SU-DHL-6 (cell line): Measurements from ENCODE around the gene SNED1.

ENCODE experiments used
- H2AFZ ChIP-seq: fragments of 200-600 bp; sonication (generic); 2 replicates; pipeline ENCODE4 v1.6.1; 2014; ENCODE audit warnings: low read depth, mild to moderate bottlenecking, moderate library complexity, mixed read lengths, antibody characterized with exemption, low read length; ENCODE audit not compliant: severe bottlenecking
- H3F3A ChIP-seq: fragments of 200-600 bp; shearing (Covaris generic); 2 replicates; pipeline ENCODE4 v1.6.0; 2016; ENCODE audit warnings: antibody characterized with exemption, mild to moderate bottlenecking; ENCODE audit not compliant: insufficient read depth
- H3K27ac ChIP-seq: fragments of 200-600 bp; sonication (generic); 2 replicates; pipeline ENCODE4 v1.5.1; 2016; ENCODE audit warnings: low read depth, mild to moderate bottlenecking, low read length, moderate library complexity, mixed read lengths
- H3K27me3 ChIP-seq: fragments of 200-600 bp; sonication (generic), shearing (Covaris generic); 2 replicates; pipeline ENCODE4 v1.6.0; 2014; ENCODE audit warnings: mild to moderate bottlenecking, low read length
- H3K36me3 ChIP-seq: fragments of 200-600 bp; sonication (generic); 2 replicates; pipeline ENCODE4 v1.6.1; 2014; ENCODE audit warnings: mild to moderate bottlenecking, low read length, mixed read lengths
- H3K4me2 ChIP-seq: fragments of 300-600, 200-600 bp; shearing (Covaris generic), sonication (generic); 2 replicates; pipeline ENCODE4 v1.6.0; 2014; ENCODE audit warnings: low read length, low read depth, mild to moderate bottlenecking; ENCODE audit not compliant: poor library complexity, severe bottlenecking
- H3K4me3 ChIP-seq: fragments of 200-600 bp; sonication (generic); 2 replicates; pipeline ENCODE4 v1.5.1; 2014; ENCODE audit warnings: antibody characterized with exemption, low read length, mild to moderate bottlenecking, mixed read lengths; ENCODE audit not compliant: insufficient read depth, poor library complexity, severe bottlenecking
- H3K79me2 ChIP-seq: fragments of 200-600 bp; sonication (generic); 2 replicates; pipeline ENCODE4 v1.6.1; 2014; ENCODE audit warnings: mild to moderate bottlenecking, low read length, moderate library complexity; ENCODE audit not compliant: insufficient read depth
- H3K9ac ChIP-seq: fragments of 200-600 bp; sonication (generic); 2 replicates; pipeline ENCODE4 v1.7.0; 2014; ENCODE audit warnings: mild to moderate bottlenecking, low read length
- H3K9me2 ChIP-seq: fragments of 200-600 bp; sonication (generic); replicated peaks from 2 replicates; pipeline ENCODE4 v1.6.1; 2014; ENCODE audit warnings: low read length; ENCODE audit not compliant: insufficient read depth
- H3K9me3 ChIP-seq: fragments of 200-600 bp; sonication (generic); 2 replicates; pipeline ENCODE4 v1.6.1; 2014; ENCODE audit warnings: low read length, mixed read lengths; ENCODE audit not compliant: insufficient read depth
- H4K20me1 ChIP-seq: fragments of 200-600 bp; sonication (generic); 2 replicates; pipeline ENCODE4 v1.6.1; 2014; ENCODE audit warnings: low read depth, mild to moderate bottlenecking, antibody characterized with exemption, low read length, moderate library complexity, mixed read lengths
- CTCF ChIP-seq: fragments of 200-600 bp; sonication (generic); IDR thresholded peaks from one replicate; pipeline ENCODE4 v1.5.1; 2017; ENCODE audit warnings: antibody characterized with exemption, mild to moderate bottlenecking, low read length, moderate library complexity; ENCODE audit not compliant: insufficient read depth, poor library complexity, severe bottlenecking
- EZH2phosphoT487 ChIP-seq: fragments of 200-600 bp; sonication (generic), shearing (Covaris generic); conservative IDR thresholded peaks from 2 replicates; pipeline ENCODE4 v1.6.1; 2018; ENCODE audit warnings: mild to moderate bottlenecking, antibody characterized with exemption, low read length, moderate library complexity, mixed read lengths

SNED1 gene

GRCh38 chr2:241009601-241010530 is 11.4 kb downstream of the SNED1 start:
- Histone ChIP-seq H3K27me3 (no peaks in the 10 kb centered on the region), H3K4me3 (no peak overlapping the region), H3K27ac (no peak overlapping the region), H3K4me2 (no peak overlapping the region), H3K9me2 (no peaks in the 10 kb centered on the region), H3F3A (no peaks in the 10 kb centered on the region), H2AFZ (no peak overlapping the region), H3K79me2 (no peaks in the 10 kb centered on the region), H3K9me3 (0 out of 2 replicates have a peak, but pooled peaks cover 5% of the 10 kb centered on the region), H3K9ac (no peak overlapping the region), H3K36me3 (no peaks in the 10 kb centered on the region), H4K20me1 (no peaks in the 10 kb centered on the region)
- TF ChIP-seq CTCF (no peak), EZH2phosphoT487 (no peak)

GRCh38 chr2:241010531-241011295 is 12.3 kb downstream of the SNED1 start:
- H3K79me2 ChIP-seq: no peaks in the 10 kb centered on the region
- H2AFZ ChIP-seq: no peak overlapping the region
- 0 out of 2 replicates have a peak, but pooled peaks cover 5% of the 10 kb centered on the region for H3K9me3 ChIP-seq
- H4K20me1 ChIP-seq: no peaks in the 10 kb centered on the region
- H3K36me3 ChIP-seq: no peaks in the 10 kb centered on the region
- no peaks in the 10 kb centered on the region for H3F3A ChIP-seq
- no peak overlapping the region for H3K9ac ChIP-seq
- no peaks in the 10 kb centered on the region for H3K9me2 ChIP-seq
- no peak overlapping the region for H3K4me3 ChIP-seq
- no peak for TF ChIP-seq EZH2phosphoT487
- H3K4me2 ChIP-seq: no peak overlapping the region
- no peak overlapping the region for H3K27ac ChIP-seq
- H3K27me3 ChIP-seq: no peaks in the 10 kb centered on the region

GRCh38 chr2:241011296-241011600 is 12.8 kb downstream of the SNED1 start:
- no peak for TF ChIP-seq CTCF
- no peak for TF ChIP-seq EZH2phosphoT487

More at GRCh38 chr2:241011296-241011600, 12.8 kb downstream of the SNED1 start:
- Histone ChIP-seq H3K9me3 (no peaks in the 10 kb centered on the region), H3K9me2 (no peaks in the 10 kb centered on the region), H3K27ac (no peak overlapping the region), H3K79me2 (no peaks in the 10 kb centered on the region), H3F3A (no peaks in the 10 kb centered on the region), H2AFZ (no peak overlapping the region), H3K9ac (no peak overlapping the region), H3K27me3 (no peaks in the 10 kb centered on the region), H3K4me3 (no peak overlapping the region), H4K20me1 (no peaks in the 10 kb centered on the region), H3K4me2 (no peak overlapping the region), H3K36me3 (no peaks in the 10 kb centered on the region)
